Activated CD4-positive, alpha-beta T cell treated with anti-CD3 and anti-CD28 coated beads for 24 hours (primary cell): ENCODE results near the gene PALB2.

Source experiments
- DNase-seq, 2 donors: peaks; one replicate each; pipeline ENCODE4 v3.0.0-alpha.2; 2020; ENCODE audit warnings: low read depth in 2 of 2

PALB2 gene

DNA sequence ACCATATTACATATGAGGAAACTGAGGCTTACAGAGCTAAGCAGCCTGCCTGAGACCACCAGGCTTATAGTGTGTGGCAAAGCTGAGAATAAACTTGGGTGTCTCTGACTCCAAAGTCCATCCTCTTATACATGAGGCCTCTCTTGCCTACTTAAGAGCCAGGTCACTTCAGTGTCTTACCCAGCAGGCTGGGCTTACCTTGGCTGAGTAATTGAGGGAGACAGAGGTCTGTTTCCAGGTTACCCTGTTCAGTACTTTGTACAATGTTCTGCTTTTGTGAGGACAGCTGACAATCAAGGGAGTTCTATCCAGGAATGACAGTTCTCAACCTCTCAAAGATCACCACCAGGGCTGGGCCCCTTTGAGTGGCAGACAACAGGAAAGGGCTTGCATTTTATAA, 59.3 kb downstream of the PALB2 start:
- DNase-seq = no peak

DNA sequence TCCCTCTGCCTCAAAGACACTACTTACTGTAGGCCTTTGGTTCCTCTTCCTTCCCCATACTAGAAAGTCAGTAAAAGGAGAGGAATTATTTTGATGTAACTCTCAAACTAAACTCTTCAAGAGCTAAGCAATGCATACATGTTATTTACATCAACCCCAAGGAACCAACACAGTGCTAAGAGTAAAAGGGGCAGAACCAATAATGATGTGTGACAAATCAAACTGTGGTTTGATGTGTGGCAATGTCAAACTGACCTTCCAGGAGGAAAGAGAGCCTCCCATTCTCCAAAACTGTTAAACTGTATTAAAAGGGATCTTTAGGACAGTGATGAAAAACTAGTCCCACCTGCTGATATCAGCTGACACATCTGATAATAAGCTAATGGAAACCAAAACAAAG, 60.7 kb downstream of the PALB2 start:
- no peak for DNase-seq

- no peak for DNase-seq
Measured at GRCh38 chr16:23579371-23579770, 61.7 kb downstream of the PALB2 start.

GRCh38 chr16:23578101-23578830, 62.8 kb downstream of the PALB2 start:
- DNase-seq = no peak

- DNase-seq = no peak
Measured at GRCh38 chr16:23577493-23577892, 63.6 kb downstream of the PALB2 start.

GRCh38 chr16:23575834-23576233, 65.3 kb downstream of the PALB2 start:
- no peak for DNase-seq

DNA sequence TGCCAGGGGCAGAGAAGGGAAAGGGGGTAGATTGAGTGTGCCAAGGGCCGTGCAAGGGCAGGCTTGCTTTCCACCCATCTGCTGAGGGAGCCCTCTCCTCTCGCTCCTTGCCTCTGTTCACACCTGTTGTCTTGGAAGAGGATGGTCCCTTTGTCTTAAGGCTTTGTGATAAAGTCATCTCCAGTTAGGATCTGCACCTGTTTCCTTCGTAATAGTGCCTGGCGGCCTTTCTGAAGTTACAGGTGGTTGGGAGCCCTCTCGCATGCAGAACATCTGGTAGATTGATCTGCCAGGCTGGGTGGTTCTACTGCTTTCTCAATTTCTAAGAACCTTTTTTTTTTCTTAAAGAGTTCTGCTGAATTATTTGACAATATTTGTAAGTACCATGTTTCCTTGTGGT, 67.3 kb downstream of the PALB2 start:
- DNase-seq = no peak

GRCh38 chr16:23572394-23572793, 68.7 kb downstream of the PALB2 start:
- DNase-seq = no peak

DNA sequence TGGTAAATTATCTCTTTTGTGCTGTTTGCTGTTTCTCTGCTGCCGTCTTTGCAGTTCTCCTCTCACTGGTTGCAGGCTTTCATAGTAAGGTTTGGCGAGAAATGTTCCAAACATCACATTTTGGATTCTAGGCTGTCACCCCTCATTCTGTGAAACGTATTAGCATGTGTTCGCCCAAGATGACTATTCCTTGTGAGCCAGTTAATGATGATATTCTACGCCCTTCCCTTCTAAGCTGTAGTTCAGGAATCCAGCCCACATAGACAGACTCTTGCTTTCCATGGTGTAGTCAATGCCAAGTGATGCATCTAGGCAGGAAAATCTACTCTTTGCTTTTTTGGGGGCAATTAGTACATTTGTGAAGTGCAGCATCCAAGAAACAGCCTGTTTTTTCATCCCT, 69.2 kb downstream of the PALB2 start:
- DNase-seq = no peak

GRCh38 chr16:23570992-23571632, 70.0 kb downstream of the PALB2 start:
- DNase-seq = no peak

DNA sequence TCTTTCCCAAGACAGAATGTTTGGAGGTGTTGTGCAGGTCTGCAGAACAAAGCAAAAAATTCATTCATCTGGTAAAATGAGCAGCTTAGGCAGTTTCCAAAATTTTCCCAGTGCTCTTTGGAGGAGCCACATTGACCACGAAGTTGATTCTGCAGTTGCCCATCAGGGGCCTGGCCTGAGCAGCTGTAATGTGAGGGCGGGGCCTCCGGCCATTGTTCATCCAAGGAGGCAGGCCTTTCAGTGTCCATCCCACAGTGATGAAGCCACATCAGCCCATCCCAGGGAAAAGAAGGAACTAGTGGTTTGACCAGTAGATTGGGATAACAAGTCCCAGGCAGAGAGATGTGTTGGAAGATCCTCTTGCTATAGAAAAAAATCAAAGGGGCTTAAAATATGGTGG, 73.5 kb downstream of the PALB2 start:
- no peak for DNase-seq

DNA sequence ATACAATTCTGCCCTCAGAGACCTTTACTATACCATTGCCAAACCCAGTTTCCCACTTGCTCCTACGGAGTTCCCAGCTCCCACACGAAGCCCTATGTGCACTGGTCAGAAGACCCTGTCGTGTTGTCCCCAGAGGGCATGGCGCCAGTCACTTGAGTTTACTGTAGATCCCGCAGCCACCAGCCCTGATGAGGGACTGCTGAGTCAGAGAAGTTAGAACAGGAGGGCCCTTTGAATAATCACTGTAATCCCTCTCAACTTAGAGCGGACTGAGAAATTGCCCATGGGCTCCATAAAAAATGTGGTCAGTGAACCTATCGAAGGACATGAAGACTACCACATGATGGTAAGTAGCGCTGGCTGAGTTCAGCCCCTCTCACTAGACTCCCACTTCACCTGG, 74.4 kb downstream of the PALB2 start:
- no peak for DNase-seq

- DNase-seq = no peak
Measured at GRCh38 chr16:23564575-23565363, 76.3 kb downstream of the PALB2 start.

- no peak for DNase-seq
Measured at GRCh38 chr16:23563186-23563585, 77.9 kb downstream of the PALB2 start.

DNA sequence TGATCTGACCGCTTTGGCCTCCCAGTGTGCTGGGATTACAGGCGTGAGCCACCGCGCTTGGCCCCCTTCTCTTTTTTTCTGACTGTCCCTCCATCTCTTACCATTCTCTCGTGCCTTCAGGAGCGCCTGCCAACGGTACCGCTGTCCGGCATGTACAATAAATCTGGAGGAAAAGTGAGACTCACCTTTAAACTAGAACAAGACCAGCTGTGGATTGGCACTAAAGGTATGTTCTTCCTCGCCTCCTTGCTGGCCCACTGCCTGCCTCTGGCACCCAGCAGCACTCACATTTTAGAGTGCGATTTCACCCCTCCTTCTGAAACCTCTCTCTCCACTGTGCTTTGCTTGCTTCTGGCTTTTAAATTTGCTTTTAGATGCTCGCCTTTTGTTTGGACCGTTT, 78.6 kb downstream of the PALB2 start:
- no peak for DNase-seq

DNA sequence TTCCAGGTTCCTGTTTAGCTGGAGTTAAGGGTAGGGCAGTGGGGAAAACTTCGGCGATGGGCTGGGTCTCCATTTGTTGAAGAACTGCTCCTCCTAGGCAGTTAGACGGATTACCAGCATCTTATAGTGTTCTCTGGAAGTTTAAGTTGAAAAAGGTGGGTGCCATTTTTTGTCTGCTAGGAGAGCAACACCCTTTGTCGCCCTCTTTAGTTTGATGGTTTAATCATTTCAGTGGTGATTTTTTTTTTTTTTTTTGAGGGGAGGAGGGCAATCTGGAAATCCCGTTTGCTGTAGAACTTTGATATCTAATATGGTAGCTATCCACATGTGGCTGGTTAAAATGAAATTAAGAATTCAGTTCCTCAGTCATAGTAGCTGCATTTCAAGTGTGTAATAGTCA, 79.5 kb downstream of the PALB2 start:
- no peak for DNase-seq

GRCh38 chr16:23557779-23558702, 83.1 kb downstream of the PALB2 start:
- peak in 1 of 2 donors; percentile 1 for DNase-seq

DNA sequence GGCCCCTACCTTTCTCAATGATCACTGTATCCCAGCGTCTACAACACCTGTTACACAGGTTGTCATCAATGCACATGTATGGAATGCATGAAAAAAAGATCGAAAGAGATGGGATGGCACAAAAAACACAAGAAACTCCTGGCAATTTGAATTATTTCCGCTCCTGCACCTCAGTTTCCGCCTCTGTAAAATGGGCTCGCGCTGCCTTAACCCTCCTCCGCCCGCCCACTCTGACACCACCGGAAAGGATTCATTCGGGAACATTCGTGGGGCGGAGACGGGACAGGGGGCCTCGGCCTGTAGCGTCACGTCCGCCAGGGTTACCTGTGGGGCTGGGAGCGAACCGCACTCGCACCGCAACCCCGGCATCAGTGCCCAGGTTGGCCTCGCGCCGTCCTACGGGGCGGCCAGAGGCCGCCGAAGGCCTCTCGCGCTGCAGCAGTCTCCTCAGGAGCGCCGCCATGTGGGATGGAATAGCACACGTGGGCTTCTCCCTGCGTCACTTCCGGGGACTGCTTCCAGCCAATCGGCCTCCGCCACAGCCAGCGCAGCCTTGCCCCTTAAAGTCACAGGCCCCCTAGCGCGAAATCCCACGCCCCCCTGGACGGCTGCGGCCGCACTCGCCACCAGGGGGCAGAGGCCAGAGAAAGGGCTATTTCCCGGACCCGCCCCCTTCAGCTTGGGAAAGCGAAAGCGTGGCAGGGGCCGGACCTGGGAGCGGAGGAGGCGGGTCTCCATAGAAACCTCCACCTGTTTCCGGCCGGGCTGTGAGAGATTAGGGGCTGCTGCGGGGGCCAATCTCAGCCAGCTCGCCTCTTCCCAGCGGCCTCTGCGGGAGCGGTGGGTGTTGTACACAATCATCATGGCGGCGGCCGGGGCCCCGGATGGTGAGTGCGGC, 84.0 kb downstream of the PALB2 start, which contains the start of the genes EARS2 and UBFD1:
Gene EARS2, minus strand, starts transcription at position 470 of the 898 bp plus-strand sequence. Its CDS starts 7 bp downstream, at position 463.
Gene UBFD1, plus strand, starts transcription at position 847 of the 898 bp plus-strand sequence. Its CDS starts 16 bp downstream, at position 863.
- peak; percentile 95 to 98 for DNase-seq

GRCh38 chr16:23554536-23554935, 86.6 kb downstream of the PALB2 start:
- DNase-seq = no peak
